ENCODE data around the gene TBC1D13. TPM values are rescaled to one million over a fixed set of nuclear protein-coding genes. Genes with fewer than 3 reads are reported as not detected.

TBC1D13 gene, protein sequence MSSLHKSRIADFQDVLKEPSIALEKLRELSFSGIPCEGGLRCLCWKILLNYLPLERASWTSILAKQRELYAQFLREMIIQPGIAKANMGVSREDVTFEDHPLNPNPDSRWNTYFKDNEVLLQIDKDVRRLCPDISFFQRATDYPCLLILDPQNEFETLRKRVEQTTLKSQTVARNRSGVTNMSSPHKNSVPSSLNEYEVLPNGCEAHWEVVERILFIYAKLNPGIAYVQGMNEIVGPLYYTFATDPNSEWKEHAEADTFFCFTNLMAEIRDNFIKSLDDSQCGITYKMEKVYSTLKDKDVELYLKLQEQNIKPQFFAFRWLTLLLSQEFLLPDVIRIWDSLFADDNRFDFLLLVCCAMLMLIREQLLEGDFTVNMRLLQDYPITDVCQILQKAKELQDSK
- total RNA-seq (2014; rRNA removed; shearing (Covaris generic)), result 10.5 and 12.0 TPM in 2 replicates
- polyA plus RNA-seq (2015; cell fraction: cytosol; rRNA removed), result 31.2 and 36.7 TPM in 2 replicates
- 26.1 and 36.5 TPM in 2 replicates for polyA plus RNA-seq (2015; cell fraction: nucleus; rRNA removed)

DNA sequence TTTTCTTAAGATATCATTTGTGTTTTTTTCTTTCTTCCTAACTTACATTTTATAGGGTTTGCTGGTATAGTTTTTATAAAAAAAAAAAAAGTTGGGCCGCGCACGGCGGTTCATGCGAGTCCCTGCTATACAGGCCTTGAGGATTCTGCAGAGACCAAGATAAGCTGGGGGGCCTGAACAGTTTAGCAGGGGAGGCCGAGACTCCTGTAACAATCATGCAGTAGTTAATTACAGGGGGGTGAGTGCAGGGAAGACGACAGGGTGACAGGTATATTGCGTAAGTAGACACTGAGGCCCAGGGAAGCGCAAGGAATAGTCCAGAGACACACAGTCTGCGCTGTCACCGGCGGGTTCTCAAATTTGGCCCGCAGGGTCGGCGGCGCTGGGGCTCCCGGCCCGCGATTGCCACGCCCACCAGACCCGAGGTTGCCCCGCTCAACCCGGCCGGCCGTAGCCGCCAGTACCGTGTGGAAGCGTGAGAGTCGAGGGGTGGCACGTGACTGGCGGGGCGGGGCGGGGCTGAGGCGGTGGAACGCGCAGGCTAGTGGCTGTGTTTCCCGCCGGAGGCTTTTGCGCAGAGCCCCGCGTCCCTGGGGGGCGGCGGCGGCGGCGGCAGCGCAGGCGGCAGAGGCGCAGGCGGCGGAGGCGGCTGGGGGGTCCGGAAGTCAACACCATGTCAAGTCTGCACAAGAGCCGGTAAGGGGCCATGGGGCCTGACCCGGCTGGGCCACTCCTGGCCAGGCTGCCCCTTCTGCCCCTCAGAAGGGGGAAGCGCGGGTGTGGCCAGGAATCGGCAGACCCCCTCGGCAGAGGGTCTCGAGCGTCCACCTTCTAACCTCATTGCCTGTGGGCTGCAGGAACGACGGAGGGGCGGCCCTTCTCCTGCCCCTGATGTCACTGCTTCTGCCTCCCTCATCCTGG, at the start of gene TBC1D13:
TBC1D13 (plus strand) TSS at position 573 of the 921 bp plus-strand sequence; CDS start at position 674, 101 bp downstream.
- peak; percentile 89 for DNase-seq (ENCODE audit: low read depth, low spot score)
- in situ Hi-C loops (cut with HindIII; ENCODE audit: low pct_unique_long_range_greater_than_20kb, low sequenced_read_pairs), result no loop called here

DNA sequence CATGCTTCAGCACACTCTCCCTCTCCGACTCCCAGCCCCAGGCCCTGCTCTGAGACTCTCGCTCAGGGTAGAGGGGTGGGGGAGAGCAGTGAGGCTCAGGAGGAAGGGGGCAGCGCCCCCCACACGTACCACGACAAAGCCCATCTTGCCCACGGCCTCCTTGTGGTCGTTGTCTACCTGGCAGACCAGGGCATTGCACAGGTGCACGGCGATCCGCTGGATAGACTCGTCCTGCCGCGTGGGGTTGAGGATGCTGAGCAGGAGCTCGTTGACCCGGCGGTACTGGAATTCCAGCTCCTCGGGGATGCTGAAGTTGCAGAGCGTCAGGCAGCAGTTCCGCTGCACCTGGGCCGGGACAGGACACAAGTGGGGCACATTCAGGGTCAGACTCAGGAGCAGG, 44.7 kb upstream of the TBC1D13 start:
- no peak for DNase-seq (ENCODE audit: low read depth, low spot score)
- in situ Hi-C loops (cut with HindIII; ENCODE audit: low pct_unique_long_range_greater_than_20kb, low sequenced_read_pairs), result no loop called here

DNA sequence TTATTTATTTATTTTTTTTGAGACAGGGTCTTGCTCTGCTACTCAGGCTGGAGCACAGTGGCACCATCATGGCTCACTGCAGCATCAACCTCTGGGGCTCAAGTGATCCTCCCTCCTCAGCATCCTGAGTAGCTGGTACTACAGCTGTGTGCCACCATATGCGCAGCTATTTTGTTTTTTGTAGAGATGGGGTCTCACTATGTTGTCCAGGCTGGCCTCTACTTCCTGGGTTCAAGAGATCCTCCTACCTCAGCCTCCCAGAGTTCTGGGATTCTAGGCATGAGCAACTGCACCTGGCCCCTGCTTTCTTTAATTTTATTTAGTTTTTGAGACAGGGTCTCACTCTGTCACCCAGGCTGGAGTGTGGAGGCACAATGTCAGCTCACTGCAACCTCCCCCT, 43.6 kb upstream of the TBC1D13 start:
- no peak for DNase-seq (ENCODE audit: low read depth, low spot score)
- in situ Hi-C loops (cut with HindIII; ENCODE audit: low pct_unique_long_range_greater_than_20kb, low sequenced_read_pairs), result no loop called here

DNA sequence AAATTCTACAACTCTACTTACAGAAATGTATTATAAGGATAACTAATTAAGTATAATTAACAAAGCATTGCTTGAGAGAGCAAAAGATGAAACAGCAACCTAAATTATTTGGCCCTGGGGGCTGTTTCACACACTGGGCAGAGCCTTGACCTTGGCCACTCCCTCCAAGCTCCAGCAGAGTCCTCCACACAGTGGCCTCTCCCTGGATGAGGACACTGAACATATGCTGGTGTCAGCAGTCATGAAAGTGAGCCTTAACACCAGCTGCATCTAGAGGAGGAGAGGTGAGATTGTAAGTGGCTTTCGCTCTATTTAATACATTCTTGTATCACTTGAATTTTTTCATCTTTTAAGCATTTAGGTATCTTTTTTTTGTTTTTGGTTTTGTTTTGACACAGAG, 39.8 kb upstream of the TBC1D13 start:
- DNase-seq (ENCODE audit: low read depth, low spot score), result no peak
- in situ Hi-C loops (cut with HindIII; ENCODE audit: low pct_unique_long_range_greater_than_20kb, low sequenced_read_pairs), result no loop called here

DNA sequence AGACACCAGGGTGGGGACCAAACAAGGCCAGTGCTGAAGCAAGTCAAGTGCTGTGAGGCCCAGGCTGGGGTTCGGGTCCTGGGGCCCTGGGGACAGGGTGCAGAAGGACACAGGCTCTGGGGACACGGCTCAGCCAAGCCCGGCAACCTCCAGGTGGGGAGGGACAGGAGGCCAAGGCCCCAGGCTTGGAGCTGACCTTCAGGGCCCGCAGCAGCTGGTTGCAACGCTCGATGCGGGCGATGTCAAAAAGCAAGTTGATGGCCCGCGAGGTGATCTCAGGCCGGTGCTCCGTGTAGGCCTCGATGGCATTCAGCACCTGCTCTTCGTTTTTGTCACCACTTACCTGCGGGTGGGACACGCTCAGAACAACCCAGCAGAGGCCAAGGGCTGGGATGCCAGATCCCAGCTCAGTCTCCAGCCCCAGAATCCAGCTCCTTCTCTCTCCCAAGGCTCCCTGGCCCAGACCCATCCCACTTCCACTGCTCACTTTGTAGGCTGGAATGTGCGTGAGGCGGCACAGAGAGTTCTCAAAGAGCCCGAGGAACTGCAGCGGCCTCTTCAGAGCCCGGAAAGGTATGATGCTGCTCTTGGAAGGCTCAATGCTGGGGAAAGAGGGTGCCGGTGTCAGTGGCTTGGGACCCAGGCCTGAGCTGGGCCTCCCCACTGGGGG, 36.0 kb upstream of the TBC1D13 start:
- in situ Hi-C loops (cut with HindIII; ENCODE audit: low pct_unique_long_range_greater_than_20kb, low sequenced_read_pairs), result no loop called here
- no peak for DNase-seq (ENCODE audit: low read depth, low spot score)

DNA sequence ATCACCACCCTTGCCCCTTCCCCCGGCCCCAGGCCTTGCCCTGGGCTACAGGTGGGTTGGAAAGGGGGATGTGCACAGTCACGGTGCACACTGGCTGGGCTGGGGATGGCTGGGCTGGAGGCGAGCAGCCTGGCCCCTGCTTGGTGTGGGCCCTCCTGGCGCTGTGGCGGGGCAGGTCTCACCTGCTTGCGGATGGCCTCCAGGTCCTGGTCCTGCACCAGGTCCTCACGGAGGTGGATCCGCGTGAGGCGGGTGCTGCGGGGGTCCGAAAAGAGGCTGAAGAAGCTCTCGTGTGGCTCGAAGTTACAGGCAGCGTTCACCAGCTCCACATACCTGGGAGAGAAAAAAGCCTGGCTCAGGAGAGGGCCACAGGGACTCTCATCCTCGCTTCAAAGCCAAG, 33.4 kb upstream of the TBC1D13 start:
- no peak for DNase-seq (ENCODE audit: low read depth, low spot score)
- in situ Hi-C loops (cut with HindIII; ENCODE audit: low pct_unique_long_range_greater_than_20kb, low sequenced_read_pairs), result no loop called here

DNA sequence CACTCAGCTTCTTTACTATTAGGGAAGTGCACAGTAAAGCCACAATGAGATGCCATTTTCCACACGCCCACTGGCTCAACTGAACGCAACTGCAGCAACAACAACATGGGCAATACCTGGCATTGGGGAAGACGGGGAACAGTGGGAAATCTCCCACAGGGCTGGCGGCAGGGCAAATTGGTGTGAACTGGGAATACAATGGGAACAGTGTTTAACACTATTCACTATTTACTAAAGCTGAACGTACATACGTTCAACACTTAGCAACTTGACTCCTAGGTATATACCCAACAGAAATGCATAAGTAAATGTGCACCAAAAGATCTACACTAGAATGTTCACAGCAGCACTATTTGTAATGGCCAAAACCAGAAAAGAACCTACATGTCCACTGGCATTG, 29.5 kb upstream of the TBC1D13 start:
- peak; percentile 20 for DNase-seq (ENCODE audit: low read depth, low spot score)
- in situ Hi-C loops (cut with HindIII; ENCODE audit: low pct_unique_long_range_greater_than_20kb, low sequenced_read_pairs), result no loop called here

DNA sequence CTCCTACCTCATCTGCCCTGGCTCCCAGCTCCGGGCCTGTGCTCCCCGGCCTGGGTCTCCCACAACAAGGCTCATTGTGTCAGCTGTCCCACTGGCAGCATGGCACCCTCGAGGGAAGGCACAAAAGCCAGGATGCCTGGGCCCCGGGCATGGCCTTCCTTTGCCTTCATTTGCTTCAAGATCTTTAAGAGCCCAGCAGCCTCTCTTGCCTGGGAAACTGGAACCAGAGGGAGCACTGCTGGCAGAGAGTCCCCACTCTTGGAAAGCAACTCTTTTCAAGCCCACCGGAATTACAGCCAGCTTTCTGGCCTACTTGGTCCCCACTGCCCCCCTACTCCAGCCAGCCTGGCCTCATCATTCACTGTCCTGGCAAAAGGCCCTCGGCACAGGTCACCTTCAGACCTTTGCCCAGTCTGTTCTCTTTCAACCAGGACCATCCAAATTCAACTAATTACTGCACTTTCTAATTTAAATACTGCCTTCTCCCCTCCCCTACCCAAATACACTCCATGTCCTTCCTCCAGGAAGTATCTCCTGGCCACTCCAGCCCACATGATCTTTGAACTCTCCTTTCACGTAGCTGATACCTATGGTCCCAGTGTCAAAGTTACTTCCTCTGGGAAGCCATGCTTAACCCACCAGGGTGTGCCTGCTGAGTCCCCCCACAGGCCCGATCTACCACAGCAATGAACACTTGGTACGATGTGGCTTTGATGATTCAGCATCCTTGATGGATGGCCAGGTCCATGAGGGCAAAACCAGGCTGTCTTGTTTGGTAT, 24.2 kb upstream of the TBC1D13 start:
- no peak for DNase-seq (ENCODE audit: low read depth, low spot score)
- in situ Hi-C loops (cut with HindIII; ENCODE audit: low pct_unique_long_range_greater_than_20kb, low sequenced_read_pairs), result no loop called here

DNA sequence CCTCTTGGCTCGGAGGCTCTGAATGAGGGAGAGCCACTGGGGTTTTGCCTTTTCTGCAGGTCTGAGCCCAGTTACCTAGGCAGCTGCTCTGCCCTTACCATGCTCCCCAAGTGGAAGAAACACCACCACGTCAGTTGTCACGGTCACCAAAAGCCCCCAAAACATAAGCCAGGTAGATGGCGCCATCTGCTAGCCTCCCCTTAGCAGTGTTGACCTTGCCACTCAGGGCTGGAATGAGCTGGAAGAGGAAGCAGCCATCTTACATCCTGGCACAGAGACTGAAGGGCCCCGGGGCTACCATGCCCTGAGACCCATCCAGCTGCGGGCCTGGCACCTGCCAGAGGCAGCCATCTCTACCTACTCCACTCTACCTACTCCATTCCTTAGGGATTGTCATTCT, 22.7 kb upstream of the TBC1D13 start:
- no peak for DNase-seq (ENCODE audit: low read depth, low spot score)
- in situ Hi-C loops (cut with HindIII; ENCODE audit: low pct_unique_long_range_greater_than_20kb, low sequenced_read_pairs), result no loop called here

DNA sequence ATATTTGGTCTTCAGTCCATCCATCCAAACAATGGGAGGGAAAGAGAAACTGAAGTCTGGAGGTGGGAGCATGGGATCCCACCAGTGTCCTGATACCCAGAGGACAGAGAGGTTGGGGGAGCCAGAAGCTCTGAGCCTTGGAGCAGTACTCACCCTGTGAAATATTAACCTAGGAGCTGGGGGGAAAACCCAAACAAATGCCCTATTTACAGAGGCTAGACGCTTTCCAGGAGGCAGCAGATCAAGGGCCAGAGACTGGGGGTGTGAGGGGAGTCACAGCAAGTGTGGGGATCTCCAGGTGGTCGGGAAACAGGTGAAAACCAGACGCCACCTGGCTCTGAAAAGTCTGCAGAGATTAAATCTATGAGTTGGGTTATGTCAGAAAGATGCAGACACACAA, 21.6 kb upstream of the TBC1D13 start:
- no peak for DNase-seq (ENCODE audit: low read depth, low spot score)
- in situ Hi-C loops (cut with HindIII; ENCODE audit: low pct_unique_long_range_greater_than_20kb, low sequenced_read_pairs), result no loop called here

DNA sequence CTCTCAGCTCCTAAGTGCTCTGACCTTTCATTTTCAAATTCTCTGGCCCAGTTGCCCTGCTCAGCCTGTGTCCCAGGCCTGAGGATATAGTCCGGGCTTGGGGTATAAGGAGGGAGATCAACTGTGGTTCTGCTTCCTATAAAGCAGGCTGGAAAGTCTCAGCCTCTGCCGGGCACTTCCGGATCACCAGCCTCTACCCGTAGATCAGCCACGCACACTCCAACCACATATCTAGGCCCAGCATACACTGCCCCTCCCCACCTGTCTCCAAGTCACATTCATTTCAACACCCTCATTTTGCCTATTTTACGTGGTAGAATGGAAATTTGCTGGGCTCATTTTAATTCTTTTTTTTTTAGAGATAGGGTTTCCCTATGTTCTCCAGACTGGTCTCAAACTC, 18.4 kb upstream of the TBC1D13 start:
- in situ Hi-C loops (cut with HindIII; ENCODE audit: low pct_unique_long_range_greater_than_20kb, low sequenced_read_pairs), result no loop called here
- no peak for DNase-seq (ENCODE audit: low read depth, low spot score)

DNA sequence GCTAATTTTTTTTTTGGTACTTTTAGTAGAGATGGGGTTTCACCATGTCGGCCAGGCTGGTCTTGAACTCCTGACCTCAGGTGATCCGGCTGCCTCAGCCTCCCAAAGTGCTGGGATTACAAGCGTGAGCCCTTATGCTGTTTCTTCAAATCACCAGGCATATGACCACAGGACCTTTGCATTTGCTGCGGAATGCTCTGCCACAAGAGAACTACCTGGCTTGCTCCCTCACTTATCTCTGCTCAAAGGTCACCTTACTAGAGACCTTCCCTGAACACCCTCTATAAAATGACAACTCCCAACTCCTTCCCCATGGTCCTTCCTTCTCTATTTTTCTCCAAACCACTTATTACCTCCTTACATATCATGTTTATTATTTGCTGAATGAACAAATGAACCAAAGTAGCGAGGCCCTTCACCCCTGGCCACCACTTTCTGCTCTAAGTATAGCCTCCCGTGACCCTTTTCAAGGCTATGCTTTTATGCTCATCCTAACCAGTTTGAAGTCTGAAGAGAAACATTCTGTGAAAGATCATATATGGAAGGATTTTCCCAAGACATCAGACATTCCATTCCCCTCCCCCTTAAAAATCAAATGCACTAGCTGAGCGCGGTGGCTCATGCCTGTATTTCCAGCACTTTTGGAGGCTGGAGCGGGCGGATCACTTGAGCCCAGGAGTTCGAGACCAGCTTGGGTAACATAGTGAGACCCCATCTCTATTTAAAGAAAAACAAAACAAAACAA, 16.6 kb upstream of the TBC1D13 start:
- no peak for DNase-seq (ENCODE audit: low read depth, low spot score)
- in situ Hi-C loops (cut with HindIII; ENCODE audit: low pct_unique_long_range_greater_than_20kb, low sequenced_read_pairs), result no loop called here

DNA sequence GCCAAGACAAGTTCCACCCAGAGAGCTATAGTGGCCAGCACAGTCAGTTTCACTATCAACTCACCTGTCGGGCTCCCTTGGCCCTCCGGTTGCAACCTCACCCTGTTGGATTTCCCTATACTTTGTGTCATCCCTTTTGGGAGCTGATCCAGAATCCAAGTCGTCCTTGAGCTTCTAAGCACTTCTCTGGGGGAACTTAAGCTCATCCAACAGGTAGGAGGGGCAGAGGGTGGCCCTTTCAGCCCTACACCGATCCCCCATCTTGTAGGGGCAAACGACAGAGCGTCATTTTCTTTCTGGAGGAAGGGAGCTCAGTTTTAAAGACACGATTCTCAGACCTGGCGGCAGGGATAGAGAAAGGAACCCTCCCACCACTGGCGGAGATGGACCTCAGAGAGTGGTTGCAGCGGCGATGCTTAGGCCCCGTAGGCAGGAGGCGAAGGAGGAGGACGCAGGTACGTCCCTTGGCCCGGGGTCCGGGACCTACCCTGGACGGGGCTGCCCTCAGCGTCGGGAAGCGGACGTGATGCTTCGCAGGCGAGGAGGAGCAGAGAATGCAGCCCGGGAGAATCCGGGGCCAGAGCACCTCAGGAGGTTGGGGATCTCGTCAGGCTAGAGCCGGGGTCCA, 15.8 kb upstream of the TBC1D13 start:
- in situ Hi-C loops (cut with HindIII; ENCODE audit: low pct_unique_long_range_greater_than_20kb, low sequenced_read_pairs), result no loop called here

DNA sequence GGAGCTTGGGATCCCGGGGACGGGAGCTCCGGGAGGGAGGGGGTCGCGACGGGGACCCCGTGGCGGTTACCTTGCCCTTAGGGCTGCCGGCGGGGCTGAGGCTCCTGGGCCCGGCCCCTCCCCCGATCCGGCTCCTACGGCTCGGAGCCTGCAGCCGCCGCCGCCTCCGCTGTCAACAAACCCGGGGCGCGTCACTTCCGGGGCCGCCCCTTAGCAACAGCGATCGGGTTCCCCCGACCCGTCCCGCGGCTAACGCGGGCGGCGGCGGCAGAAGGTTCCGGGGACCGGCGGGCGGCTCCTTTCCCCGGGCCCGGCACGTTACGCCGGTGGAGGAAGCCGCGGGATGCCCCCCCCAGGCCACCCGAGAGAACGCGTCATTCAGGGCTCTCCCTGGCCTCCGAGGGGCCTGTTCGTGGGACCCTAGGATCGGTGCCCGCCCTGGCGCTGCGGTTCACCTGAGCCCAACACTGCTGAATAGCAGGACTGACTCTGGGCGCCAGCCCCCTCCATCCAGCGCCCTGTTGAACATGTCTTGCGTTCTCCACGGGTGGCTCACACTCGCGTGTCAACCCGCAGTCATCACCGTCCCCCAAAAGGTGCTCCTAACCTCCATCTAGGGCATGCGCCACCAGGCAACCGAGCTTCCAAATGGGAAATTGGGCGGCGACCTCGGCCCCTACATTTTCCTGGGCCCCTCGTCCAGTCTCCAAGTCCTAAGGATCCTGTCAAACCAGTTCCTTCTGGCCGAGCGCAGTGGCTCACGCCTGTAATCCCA, 15.1 kb upstream of the TBC1D13 start, which contains the start of gene ZER1:
ZER1 (minus strand) TSS at position 183 of the 775 bp plus-strand sequence. CDS start 16,362 bp downstream, outside the sequence.
- peak; percentile 87 for DNase-seq (ENCODE audit: low read depth, low spot score)
- in situ Hi-C loops (cut with HindIII; ENCODE audit: low pct_unique_long_range_greater_than_20kb, low sequenced_read_pairs), result no loop called here

More for the DNA sequence above, 15.8 kb upstream of the TBC1D13 start:
- DNase-seq (ENCODE audit: low read depth, low spot score), result no peak

DNA sequence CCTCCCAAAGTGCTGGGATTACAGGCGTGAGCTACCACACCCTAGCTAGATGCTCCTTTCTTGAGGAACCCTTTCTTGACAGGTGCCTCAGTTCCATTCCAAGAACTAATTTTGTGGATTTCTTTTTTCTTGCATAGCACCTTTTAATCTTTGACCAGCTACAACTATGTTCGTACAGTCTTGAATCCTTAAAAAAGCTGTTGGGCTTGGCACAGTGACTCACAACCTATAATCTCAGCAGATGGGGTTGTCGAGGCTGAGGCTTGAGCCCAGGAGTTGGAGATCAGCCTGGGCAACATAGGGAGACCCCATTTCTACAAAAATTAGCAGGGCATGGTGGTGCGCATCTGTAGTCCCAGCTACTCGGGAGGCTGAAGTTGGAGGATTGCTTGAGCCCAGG, 14.0 kb upstream of the TBC1D13 start:
- in situ Hi-C loops (cut with HindIII; ENCODE audit: low pct_unique_long_range_greater_than_20kb, low sequenced_read_pairs), result no loop called here
- no peak for DNase-seq (ENCODE audit: low read depth, low spot score)

All from SK-MEL-5 (cell line).